PC-9 (cell line): ENCODE results near the gene LNX1. TPM values are rescaled to one million over a fixed set of nuclear protein-coding genes. Genes with fewer than 3 reads are reported as not detected.

Source experiments
- BruUV-seq: library from RNA; stranded (reverse); fragments of 400-500 nt; replicated peaks from 2 replicates; lab custom pipeline; 2021; lab: Mats Ljungman, UMichigan
- CTCF ChIA-PET: fragments of 300-600 bp; sonication (Branson Sonifier 250); formaldehyde crosslinking; loops from one replicate; lab custom pipeline; 2022; ENCODE audit warnings: antibody characterized with exemption; lab: Charles Lee
- POLR2A ChIA-PET: fragments of 300-600 bp; sonication (Branson Sonifier 250); formaldehyde crosslinking; loops from one replicate; lab custom pipeline; 2022; ENCODE audit warnings: antibody characterized with exemption; ENCODE audit not compliant: unreplicated experiment; lab: Charles Lee
- DNase-seq, 2 experiments: peaks; one replicate each; pipeline versions ENCODE4 v3.0.0 to v3.0.0-alpha.2; 2015 to 2022; ENCODE audit warnings: mixed read lengths in 1 of 2
- H2AFZ ChIP-seq: fragments of 200-600 bp; sonication (generic); 2 replicates; pipeline ENCODE4 v1.8.1; 2017; ENCODE audit warnings: antibody characterized with exemption
- H3F3A ChIP-seq: fragments of 200-600 bp; sonication (generic); 2 replicates; pipeline ENCODE4 v1.8.1; 2017; ENCODE audit warnings: antibody characterized with exemption, mild to moderate bottlenecking, low read depth; ENCODE audit not compliant: insufficient read depth
- H3K27ac ChIP-seq: fragments of 200-600 bp; sonication (generic); 2 replicates; pipeline ENCODE4 v1.6.1; 2016; ENCODE audit warnings: mixed run types
- H3K27me3 ChIP-seq: fragments of 200-600 bp; sonication (generic); 2 replicates; pipeline ENCODE4 v1.6.1; 2016; ENCODE audit warnings: low read depth, mixed run types; ENCODE audit not compliant: insufficient read depth
- H3K36me3 ChIP-seq: fragments of 200-600 bp; sonication (generic); 2 replicates; pipeline ENCODE4 v1.6.1; 2016; ENCODE audit warnings: low read depth, mixed run types
- H3K4me1 ChIP-seq: fragments of 200-600 bp; sonication (generic); replicated peaks from 2 replicates; pipeline ENCODE4 v1.6.1; 2016; ENCODE audit warnings: mixed run types; ENCODE audit not compliant: insufficient read depth
- H3K4me2 ChIP-seq: fragments of 200-600 bp; sonication (generic); 2 replicates; pipeline ENCODE4 v1.6.1; 2017; ENCODE audit warnings: mixed run types
- H3K4me3 ChIP-seq: fragments of 200-600 bp; sonication (generic); 2 replicates; pipeline ENCODE4 v1.6.1; 2016; ENCODE audit warnings: mixed run types
- H3K79me2 ChIP-seq: fragments of 200-600 bp; sonication (generic); 2 replicates; pipeline ENCODE4 v1.6.1; 2017; ENCODE audit warnings: low read depth, mixed run types
- H3K9me2 ChIP-seq: fragments of 200-600 bp; sonication (generic); 2 replicates; pipeline ENCODE4 v1.8.1; 2017; ENCODE audit warnings: mild to moderate bottlenecking; ENCODE audit not compliant: insufficient read depth
- H3K9me3 ChIP-seq: fragments of 200-600 bp; sonication (generic); 2 replicates; pipeline ENCODE4 v1.8.1; 2016; ENCODE audit warnings: low read depth; ENCODE audit not compliant: insufficient read depth
- H4K20me1 ChIP-seq: fragments of 200-600 bp; sonication (generic); 2 replicates; pipeline ENCODE4 v1.8.1; 2017; ENCODE audit not compliant: insufficient read depth
- EZH2 ChIP-seq: fragments of 200-600 bp; sonication (generic); IDR thresholded peaks from 2 replicates; pipeline ENCODE4 v1.8.0; 2017; ENCODE audit warnings: antibody characterized with exemption, low read depth
- intact Hi-C: fragments of 100-400 bp; cut with micrococcal nuclease; formaldehyde crosslinking; loops from one replicate; pipeline ENCODE4 v1.10.0; 2022; ENCODE audit not compliant: unreplicated experiment
- total RNA-seq: library from RNA; stranded (reverse); gene quantifications from 2 replicates; pipeline ENCODE4 v1.2.3, GENCODE V29; 2021
- TF ChIP-seq, protein P1 (sequence below): fragments of 200-600 bp; sonication (generic); conservative IDR thresholded peaks from 2 replicates; pipeline ENCODE4 v1.6.1; 2017; ENCODE audit warnings: mixed run types, antibody characterized with exemption, mild to moderate bottlenecking, moderate library complexity

Gene LNX1
- total RNA-seq, 1 experiment from 2014 or later: 3.4 TPM

DNA sequence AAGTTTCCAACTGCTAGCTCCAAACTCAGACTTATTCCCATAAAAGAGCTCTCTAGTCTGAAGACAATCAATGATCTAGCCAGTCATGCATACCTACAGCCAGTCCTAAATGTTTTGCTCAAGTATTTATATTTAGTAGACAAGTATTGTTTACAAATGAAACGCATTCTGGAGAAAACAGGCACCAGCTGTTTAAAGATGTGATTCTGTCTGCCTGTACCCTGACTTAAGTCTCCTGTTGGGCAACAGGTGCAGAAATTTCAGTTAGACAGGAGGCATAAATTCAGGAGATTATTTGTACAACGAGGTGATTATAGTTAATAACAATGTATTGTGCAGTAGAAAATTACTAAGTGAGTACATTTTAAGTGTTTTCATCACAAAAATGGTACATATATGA is 28.9 kb downstream of the LNX1 start:
- Histone ChIP-seq H3K27ac (no peak overlapping the region), H3K4me3 (no peak overlapping the region), H3K27me3 (no peaks in the 10 kb centered on the region), H3K4me1 (no peaks in the 10 kb centered on the region), H3F3A (no peaks in the 10 kb centered on the region), H4K20me1 (no peaks in the 10 kb centered on the region), H3K9me2 (no peaks in the 10 kb centered on the region), H3K79me2 (no peaks in the 10 kb centered on the region), H3K9me3 (no peaks in the 10 kb centered on the region), H3K36me3 (no peaks in the 10 kb centered on the region), H2AFZ (no peak overlapping the region), H3K4me2 (no peak overlapping the region)
- intact Hi-C loops: no loop called here
- POLR2A ChIA-PET: no interaction called here
- BruUV-seq: no TSS peak
- CTCF ChIA-PET: no interaction called here
- TF ChIP-seq, protein P1, sequence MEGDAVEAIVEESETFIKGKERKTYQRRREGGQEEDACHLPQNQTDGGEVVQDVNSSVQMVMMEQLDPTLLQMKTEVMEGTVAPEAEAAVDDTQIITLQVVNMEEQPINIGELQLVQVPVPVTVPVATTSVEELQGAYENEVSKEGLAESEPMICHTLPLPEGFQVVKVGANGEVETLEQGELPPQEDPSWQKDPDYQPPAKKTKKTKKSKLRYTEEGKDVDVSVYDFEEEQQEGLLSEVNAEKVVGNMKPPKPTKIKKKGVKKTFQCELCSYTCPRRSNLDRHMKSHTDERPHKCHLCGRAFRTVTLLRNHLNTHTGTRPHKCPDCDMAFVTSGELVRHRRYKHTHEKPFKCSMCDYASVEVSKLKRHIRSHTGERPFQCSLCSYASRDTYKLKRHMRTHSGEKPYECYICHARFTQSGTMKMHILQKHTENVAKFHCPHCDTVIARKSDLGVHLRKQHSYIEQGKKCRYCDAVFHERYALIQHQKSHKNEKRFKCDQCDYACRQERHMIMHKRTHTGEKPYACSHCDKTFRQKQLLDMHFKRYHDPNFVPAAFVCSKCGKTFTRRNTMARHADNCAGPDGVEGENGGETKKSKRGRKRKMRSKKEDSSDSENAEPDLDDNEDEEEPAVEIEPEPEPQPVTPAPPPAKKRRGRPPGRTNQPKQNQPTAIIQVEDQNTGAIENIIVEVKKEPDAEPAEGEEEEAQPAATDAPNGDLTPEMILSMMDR: no peak
- no peak for TF ChIP-seq EZH2
- no peak for DNase-seq

DNA sequence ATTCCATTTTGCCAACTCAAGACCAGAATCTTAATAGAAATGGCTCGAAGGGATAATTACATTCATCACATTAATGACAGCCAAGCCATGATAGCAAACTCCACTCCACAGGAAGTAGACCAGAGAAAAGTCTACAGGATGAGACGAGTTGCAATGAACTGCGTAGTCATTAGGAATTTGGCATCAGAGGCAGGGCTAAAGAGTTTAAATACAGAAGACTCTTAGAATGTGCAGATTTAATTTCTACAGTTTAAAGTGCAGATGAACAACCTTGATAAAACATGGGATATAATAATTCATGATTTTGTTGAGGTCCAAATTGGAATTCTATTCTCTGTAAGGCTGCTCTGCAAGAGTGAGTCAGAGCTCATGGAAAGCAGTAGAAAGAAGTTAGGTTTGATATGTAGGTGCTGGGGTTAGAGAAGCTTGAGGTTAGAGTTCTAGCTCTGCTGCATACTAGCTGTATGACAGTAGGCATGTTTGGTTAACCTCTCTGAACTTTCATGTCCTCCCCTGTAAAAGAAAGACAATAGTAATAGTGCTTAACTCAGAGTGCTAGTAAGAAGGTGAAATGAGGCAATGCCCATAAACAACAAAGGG is 32.2 kb downstream of the LNX1 start:
- no peaks in the 10 kb centered on the region for H3K79me2 ChIP-seq
- no peaks in the 10 kb centered on the region for H4K20me1 ChIP-seq
- BruUV-seq: no TSS peak
- H3K36me3 ChIP-seq: no peaks in the 10 kb centered on the region
- DNase-seq: no peak
- H3F3A ChIP-seq: no peaks in the 10 kb centered on the region
- H2AFZ ChIP-seq: no peak overlapping the region
- H3K4me3 ChIP-seq: no peak overlapping the region
- H3K4me1 ChIP-seq: no peaks in the 10 kb centered on the region
- H3K4me2 ChIP-seq: no peak overlapping the region
- H3K27me3 ChIP-seq: no peaks in the 10 kb centered on the region
- no peaks in the 10 kb centered on the region for H3K9me3 ChIP-seq
- ChIA-PET CTCF (no interaction called here), POLR2A (no interaction called here)
- TF ChIP-seq, protein P1: no peak
- no peak for TF ChIP-seq EZH2
- intact Hi-C loops: no loop called here
- H3K9me2 ChIP-seq: no peaks in the 10 kb centered on the region
- no peak overlapping the region for H3K27ac ChIP-seq

DNA sequence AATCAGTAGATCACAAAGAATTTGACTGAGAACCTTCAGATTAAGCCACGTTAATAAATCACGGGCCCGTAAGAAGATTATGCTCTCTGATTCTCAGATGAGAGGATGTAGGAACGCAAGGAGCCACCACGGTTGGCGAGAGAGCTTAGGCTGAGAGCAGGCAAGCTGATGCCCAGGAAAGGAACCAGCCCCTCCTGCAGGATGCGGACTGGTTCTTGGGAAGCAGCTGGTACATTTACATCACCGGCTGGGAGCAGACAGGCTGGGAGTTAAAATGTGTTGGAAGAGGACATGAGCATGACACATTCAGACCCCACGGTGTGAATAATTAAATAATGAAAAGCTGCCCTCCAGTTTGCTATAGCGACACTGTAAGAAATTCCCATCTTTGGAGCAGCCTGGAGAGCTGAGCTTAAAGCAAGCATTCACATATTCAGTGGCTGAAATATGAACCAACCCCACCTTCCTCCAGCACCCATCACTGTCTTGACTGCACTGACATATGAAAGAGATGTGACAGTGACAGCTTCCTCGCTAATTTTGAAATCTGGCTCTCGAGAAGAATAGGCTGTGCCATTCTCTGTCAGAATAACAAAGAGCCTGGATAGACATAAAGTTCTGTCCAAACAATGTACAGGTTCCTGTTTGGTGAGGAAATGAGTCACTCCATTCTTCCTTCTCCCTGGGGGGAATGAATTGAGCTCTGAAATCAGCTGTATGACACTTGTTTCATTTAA is 33.1 kb downstream of the LNX1 start:
- Histone ChIP-seq H3K4me1 (no peaks in the 10 kb centered on the region), H3K9me3 (no peaks in the 10 kb centered on the region), H3K27me3 (no peaks in the 10 kb centered on the region), H3F3A (no peaks in the 10 kb centered on the region), H3K27ac (no peak overlapping the region), H3K36me3 (no peaks in the 10 kb centered on the region), H4K20me1 (no peaks in the 10 kb centered on the region), H2AFZ (no peak overlapping the region), H3K4me3 (no peak overlapping the region), H3K9me2 (no peaks in the 10 kb centered on the region), H3K79me2 (no peaks in the 10 kb centered on the region), H3K4me2 (no peak overlapping the region)
- intact Hi-C loops: no loop called here
- BruUV-seq: no TSS peak
- ChIA-PET CTCF (no interaction called here), POLR2A (no interaction called here)
- DNase-seq: peak in 1 of 2 experiments; percentile 44
- TF ChIP-seq, protein P1: no peak
- no peak for TF ChIP-seq EZH2
